ENCODE measurements around the gene FEV. TPM values are rescaled to one million over a fixed set of nuclear protein-coding genes. Genes with fewer than 3 reads are reported as not detected.

The FEV gene
- total RNA-seq (not detected in 2 replicates), polyA plus RNA-seq (not detected in 2 replicates)

- H3K27ac ChIP-seq: no peak within 1 kb of the TSS
- no peaks in the 10 kb centered on the region for H3K36me3 ChIP-seq
- H3K4me1 ChIP-seq (ENCODE audit: low read depth): peaks cover 5% of the 10 kb centered on the region
- DNase-seq (ENCODE audit: low read depth in 1 of 2, low spot score in 1 of 2): no peak
- H3K27me3 ChIP-seq: peaks cover 100% of the 10 kb centered on the region
- no peak for TF ChIP-seq CTCF (IDR thresholded peaks at IDR 0.05; ENCODE audit: low read depth, low read length)
- H3K9me3 ChIP-seq (ENCODE audit: low read depth): no peaks in the 10 kb centered on the region
- peak within 1 kb of the TSS; percentile 6 for H3K4me3 ChIP-seq
Observed at GRCh38 chr2:218985021-218985324, at the start of gene FEV. FEV (minus strand) TSS chr2:218985184; CDS start chr2:218985075, 109 bp downstream.

GRCh38 chr2:219032051-219032745 lies 47.2 kb upstream of the FEV start:
- Histone ChIP-seq H3K4me1 (ENCODE audit: low read depth) (no peaks in the 10 kb centered on the region), H3K27ac (no peak overlapping the region), H3K27me3 (peaks cover 60% of the 10 kb centered on the region), H3K4me3 (no peak overlapping the region), H3K36me3 (no peaks in the 10 kb centered on the region), H3K9me3 (ENCODE audit: low read depth) (no peaks in the 10 kb centered on the region)
- TF ChIP-seq CTCF (IDR thresholded peaks at IDR 0.05; ENCODE audit: low read depth, low read length): no peak
- no peak for DNase-seq (ENCODE audit: low read depth in 1 of 2, low spot score in 1 of 2)

- peaks cover 60% of the 10 kb centered on the region for H3K27me3 ChIP-seq
- H3K4me1 ChIP-seq (ENCODE audit: low read depth): no peaks in the 10 kb centered on the region
- no peak for TF ChIP-seq CTCF (IDR thresholded peaks at IDR 0.05; ENCODE audit: low read depth, low read length)
- no peak overlapping the region for H3K4me3 ChIP-seq
- peak in 1 of 2 donors; percentile 35 for DNase-seq (ENCODE audit: low read depth in 1 of 2, low spot score in 1 of 2)
- H3K9me3 ChIP-seq (ENCODE audit: low read depth): no peaks in the 10 kb centered on the region
- no peak overlapping the region for H3K27ac ChIP-seq
- no peaks in the 10 kb centered on the region for H3K36me3 ChIP-seq
Observed at GRCh38 chr2:219031005-219031738, 46.2 kb upstream of the FEV start.

- Histone ChIP-seq H3K27me3 (peaks cover 59% of the 10 kb centered on the region), H3K4me1 (ENCODE audit: low read depth) (no peaks in the 10 kb centered on the region), H3K36me3 (no peaks in the 10 kb centered on the region), H3K27ac (no peak overlapping the region), H3K4me3 (no peak overlapping the region), H3K9me3 (ENCODE audit: low read depth) (no peaks in the 10 kb centered on the region)
- no peak for TF ChIP-seq CTCF (IDR thresholded peaks at IDR 0.05; ENCODE audit: low read depth, low read length)
- no peak for DNase-seq (ENCODE audit: low read depth in 1 of 2, low spot score in 1 of 2)
Observed at GRCh38 chr2:219030177-219030940, 45.4 kb upstream of the FEV start.

GRCh38 chr2:219029829-219030165 lies 44.8 kb upstream of the FEV start:
- no peaks in the 10 kb centered on the region for H3K9me3 ChIP-seq (ENCODE audit: low read depth)
- H3K4me1 ChIP-seq (ENCODE audit: low read depth): no peaks in the 10 kb centered on the region
- no peak overlapping the region for H3K27ac ChIP-seq
- DNase-seq (ENCODE audit: low read depth in 1 of 2, low spot score in 1 of 2): peak; percentile 83 to 88
- H3K36me3 ChIP-seq: no peaks in the 10 kb centered on the region
- peak; percentile 98 for TF ChIP-seq CTCF (IDR thresholded peaks at IDR 0.05; ENCODE audit: low read depth, low read length)
- peaks cover 53% of the 10 kb centered on the region for H3K27me3 ChIP-seq
- H3K4me3 ChIP-seq: no peak overlapping the region

All from cardiac muscle cell (in vitro differentiated cells and primary cell).